CD4-positive, alpha-beta T cell treated with Interferon alpha-2 for 1 hour (primary cell): ENCODE measurements around the gene NYNRIN.
A peak's percentile ranks its signal among the peaks of the same experiment; 100 is the strongest.

Experiments
- DNase-seq, 2 donors: peaks; one replicate each; pipeline ENCODE4 v3.0.0-alpha.2; 2020 to 2022

The NYNRIN gene

GRCh38 chr14:24463884-24464785 lies 65.3 kb downstream of the NYNRIN start:
- peak in 1 of 2 donors; percentile 28 for DNase-seq

GRCh38 chr14:24465368-24465767 lies 66.6 kb downstream of the NYNRIN start:
- DNase-seq = no peak

- no peak for DNase-seq
Measured at GRCh38 chr14:24465805-24466204, 67.0 kb downstream of the NYNRIN start.
